ENCODE data around the gene DUOXA1.

The DUOXA1 gene

DNA sequence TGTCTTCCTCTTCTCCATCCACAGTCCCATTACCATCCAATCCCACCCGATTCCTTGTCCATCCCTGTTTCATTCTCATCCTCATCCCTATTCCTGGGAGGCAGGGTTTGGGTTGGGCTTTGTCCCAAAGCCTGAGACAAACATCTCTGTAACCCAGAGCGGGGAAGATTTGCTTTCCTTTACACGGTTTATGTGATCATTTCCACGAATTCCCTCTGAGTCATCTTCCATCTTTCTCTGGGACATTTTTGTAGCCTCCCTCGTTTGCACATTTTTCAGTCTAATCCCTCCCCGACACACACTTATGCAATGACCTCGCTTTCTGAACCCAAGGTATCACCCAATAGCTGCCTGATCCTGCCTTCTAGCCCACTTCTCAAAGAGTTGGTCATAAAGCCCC, 38.5 kb downstream of the DUOXA1 start:
- TF ChIP-seq TAF1 (IDR thresholded peaks at IDR 0.05; ENCODE audit: low read depth) = no peak
- no peak for TF ChIP-seq TEAD4 (IDR thresholded peaks at IDR 0.05)
- no peak for TF ChIP-seq EP300 (IDR thresholded peaks at IDR 0.05; ENCODE audit: borderline replicate concordance)
- no peak for TF ChIP-seq CREB1 (IDR thresholded peaks at IDR 0.05; ENCODE audit: low read depth)
- TF ChIP-seq ZBTB7A (IDR thresholded peaks at IDR 0.05; ENCODE audit: low read depth) = no peak
- TF ChIP-seq, protein P1, sequence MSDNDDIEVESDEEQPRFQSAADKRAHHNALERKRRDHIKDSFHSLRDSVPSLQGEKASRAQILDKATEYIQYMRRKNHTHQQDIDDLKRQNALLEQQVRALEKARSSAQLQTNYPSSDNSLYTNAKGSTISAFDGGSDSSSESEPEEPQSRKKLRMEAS (IDR thresholded peaks at IDR 0.05) = no peak
- TF ChIP-seq, protein P2, sequence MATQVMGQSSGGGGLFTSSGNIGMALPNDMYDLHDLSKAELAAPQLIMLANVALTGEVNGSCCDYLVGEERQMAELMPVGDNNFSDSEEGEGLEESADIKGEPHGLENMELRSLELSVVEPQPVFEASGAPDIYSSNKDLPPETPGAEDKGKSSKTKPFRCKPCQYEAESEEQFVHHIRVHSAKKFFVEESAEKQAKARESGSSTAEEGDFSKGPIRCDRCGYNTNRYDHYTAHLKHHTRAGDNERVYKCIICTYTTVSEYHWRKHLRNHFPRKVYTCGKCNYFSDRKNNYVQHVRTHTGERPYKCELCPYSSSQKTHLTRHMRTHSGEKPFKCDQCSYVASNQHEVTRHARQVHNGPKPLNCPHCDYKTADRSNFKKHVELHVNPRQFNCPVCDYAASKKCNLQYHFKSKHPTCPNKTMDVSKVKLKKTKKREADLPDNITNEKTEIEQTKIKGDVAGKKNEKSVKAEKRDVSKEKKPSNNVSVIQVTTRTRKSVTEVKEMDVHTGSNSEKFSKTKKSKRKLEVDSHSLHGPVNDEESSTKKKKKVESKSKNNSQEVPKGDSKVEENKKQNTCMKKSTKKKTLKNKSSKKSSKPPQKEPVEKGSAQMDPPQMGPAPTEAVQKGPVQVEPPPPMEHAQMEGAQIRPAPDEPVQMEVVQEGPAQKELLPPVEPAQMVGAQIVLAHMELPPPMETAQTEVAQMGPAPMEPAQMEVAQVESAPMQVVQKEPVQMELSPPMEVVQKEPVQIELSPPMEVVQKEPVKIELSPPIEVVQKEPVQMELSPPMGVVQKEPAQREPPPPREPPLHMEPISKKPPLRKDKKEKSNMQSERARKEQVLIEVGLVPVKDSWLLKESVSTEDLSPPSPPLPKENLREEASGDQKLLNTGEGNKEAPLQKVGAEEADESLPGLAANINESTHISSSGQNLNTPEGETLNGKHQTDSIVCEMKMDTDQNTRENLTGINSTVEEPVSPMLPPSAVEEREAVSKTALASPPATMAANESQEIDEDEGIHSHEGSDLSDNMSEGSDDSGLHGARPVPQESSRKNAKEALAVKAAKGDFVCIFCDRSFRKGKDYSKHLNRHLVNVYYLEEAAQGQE (IDR thresholded peaks at IDR 0.05; ENCODE audit: low read depth) = no peak

DNA sequence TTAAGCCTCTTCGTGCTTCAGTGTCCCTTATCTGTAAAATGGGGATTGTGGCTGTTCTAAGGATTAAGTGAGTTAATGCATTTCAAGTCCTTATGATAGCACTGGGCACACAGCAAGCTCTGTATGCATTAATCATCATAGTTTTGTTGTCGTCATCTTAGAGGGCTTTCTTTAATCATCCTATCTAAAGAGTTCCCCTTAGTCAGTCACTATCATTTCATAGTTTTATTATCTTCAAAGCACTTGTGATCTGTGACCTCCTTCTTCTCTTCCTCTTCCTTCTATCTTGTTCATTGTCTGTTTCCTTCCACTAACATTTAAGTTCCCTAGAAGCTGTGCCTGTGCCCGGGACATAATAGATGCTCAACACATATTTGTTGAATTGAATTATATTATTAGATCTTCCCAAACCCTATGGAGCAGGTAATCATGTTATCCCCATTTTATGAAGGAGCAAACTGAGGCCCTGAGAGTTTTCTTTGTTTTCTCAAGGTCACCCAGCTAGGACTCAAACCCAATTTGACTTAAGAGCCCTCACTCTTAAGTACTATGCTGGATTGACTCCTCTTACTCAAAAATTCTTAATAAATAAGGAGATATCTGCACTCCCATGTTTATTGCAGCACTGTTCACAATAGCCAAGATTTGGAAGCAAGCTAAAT, 39.8 kb downstream of the DUOXA1 start:
- TF ChIP-seq TAF1 (IDR thresholded peaks at IDR 0.05; ENCODE audit: low read depth) (no peak), EP300 (IDR thresholded peaks at IDR 0.05; ENCODE audit: borderline replicate concordance) (no peak), CEBPB (IDR thresholded peaks at IDR 0.05) (no peak), ZBTB7A (IDR thresholded peaks at IDR 0.05; ENCODE audit: low read depth) (no peak), EGR1 (IDR thresholded peaks at IDR 0.05) (no peak), CREB1 (IDR thresholded peaks at IDR 0.05; ENCODE audit: low read depth) (no peak), YY1 (IDR thresholded peaks at IDR 0.05; ENCODE audit: low read depth) (no peak), FOXM1 (IDR thresholded peaks at IDR 0.05; ENCODE audit: borderline replicate concordance, low read depth) (no peak), TEAD4 (IDR thresholded peaks at IDR 0.05) (no peak), TCF12 (IDR thresholded peaks at IDR 0.05; ENCODE audit: low read depth) (no peak), RAD21 (IDR thresholded peaks at IDR 0.05; ENCODE audit: low read depth) (no peak), NFIC (IDR thresholded peaks at IDR 0.05) (no peak)
- TF ChIP-seq, protein P2 (IDR thresholded peaks at IDR 0.05; ENCODE audit: low read depth) = no peak
- TF ChIP-seq, protein P1 (IDR thresholded peaks at IDR 0.05) = no peak
- TF ChIP-seq, protein P3, sequence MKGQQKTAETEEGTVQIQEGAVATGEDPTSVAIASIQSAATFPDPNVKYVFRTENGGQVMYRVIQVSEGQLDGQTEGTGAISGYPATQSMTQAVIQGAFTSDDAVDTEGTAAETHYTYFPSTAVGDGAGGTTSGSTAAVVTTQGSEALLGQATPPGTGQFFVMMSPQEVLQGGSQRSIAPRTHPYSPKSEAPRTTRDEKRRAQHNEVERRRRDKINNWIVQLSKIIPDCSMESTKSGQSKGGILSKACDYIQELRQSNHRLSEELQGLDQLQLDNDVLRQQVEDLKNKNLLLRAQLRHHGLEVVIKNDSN (IDR thresholded peaks at IDR 0.05) = no peak

DNA sequence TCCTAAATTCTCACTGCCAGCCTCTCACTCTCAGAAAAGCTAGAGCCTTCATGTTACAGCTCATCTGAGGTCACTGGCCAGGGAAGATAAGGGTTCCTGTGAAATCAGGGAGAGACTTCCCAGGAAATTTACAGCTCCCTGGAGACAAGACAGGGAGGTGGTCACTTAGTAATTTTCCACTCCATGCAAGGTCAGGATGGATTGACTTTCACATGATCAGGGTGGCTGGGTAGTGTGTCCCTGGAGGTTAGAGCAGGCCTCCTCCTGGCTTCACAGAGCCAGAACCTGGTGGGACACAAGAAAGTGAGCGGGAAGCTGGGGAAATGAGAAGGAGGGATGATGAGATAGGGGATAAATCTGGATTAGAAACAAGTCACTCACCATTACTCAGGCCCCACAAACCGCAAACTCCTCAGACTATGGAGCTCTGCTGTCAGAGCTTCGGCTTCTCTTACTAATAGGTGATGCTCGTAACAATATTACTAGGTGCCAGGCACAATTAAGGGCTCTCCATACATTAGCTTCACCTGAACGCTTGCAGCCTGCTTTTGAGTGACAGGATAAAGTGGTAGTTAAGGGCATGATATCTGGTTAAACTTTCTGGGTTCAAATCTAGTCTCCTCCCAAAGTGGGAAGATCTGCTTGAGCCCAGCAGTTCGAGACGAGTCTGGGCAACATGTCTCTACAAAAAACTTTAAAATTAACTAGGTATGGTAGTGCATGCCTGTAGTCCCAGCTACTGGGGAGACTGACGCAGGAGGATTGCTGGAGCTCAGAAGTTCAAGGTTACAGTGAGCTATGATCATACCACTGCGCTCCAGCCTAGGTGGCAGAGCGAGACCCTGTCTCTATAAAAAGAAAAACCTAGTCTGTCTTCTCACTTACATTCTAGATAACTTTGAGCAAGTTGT, 40.6 kb downstream of the DUOXA1 start:
- TF ChIP-seq YY1 (IDR thresholded peaks at IDR 0.05; ENCODE audit: low read depth) = no peak
- TF ChIP-seq, protein P3 (IDR thresholded peaks at IDR 0.05) = no peak
- TF ChIP-seq RAD21 (IDR thresholded peaks at IDR 0.05; ENCODE audit: low read depth) = no peak
- no peak for TF ChIP-seq ZBTB7A (IDR thresholded peaks at IDR 0.05; ENCODE audit: low read depth)
- TF ChIP-seq CREB1 (IDR thresholded peaks at IDR 0.05; ENCODE audit: low read depth) = no peak
- TF ChIP-seq TCF12 (IDR thresholded peaks at IDR 0.05; ENCODE audit: low read depth) = no peak
- TF ChIP-seq, protein P2 (IDR thresholded peaks at IDR 0.05; ENCODE audit: low read depth) = no peak
- TF ChIP-seq EP300 (IDR thresholded peaks at IDR 0.05; ENCODE audit: borderline replicate concordance) = no peak
- no peak for TF ChIP-seq TEAD4 (IDR thresholded peaks at IDR 0.05)
- TF ChIP-seq, protein P1 (IDR thresholded peaks at IDR 0.05) = no peak
- no peak for TF ChIP-seq FOXM1 (IDR thresholded peaks at IDR 0.05; ENCODE audit: borderline replicate concordance, low read depth)
- no peak for TF ChIP-seq CEBPB (IDR thresholded peaks at IDR 0.05)
